T-cell (primary cell): Measurements from ENCODE around the gene TWIST2. TPM values are rescaled to one million over a fixed set of nuclear protein-coding genes. Genes with fewer than 3 reads are reported as not detected.

ENCODE experiments used
- ATAC-seq, 4 experiments: fragments of 200-7000 bp in 3 of 4; fragments of 150-1000 bp in 1 of 4; cut with Tn5 transposase; replicated peaks in 1 of 4; 1 replicate in 3 of 4; 2 replicates in 1 of 4; pipeline ENCODE4 v1.10.0; 2021; ENCODE audit warnings: moderate library complexity in 3 of 4, mild to moderate bottlenecking in 2 of 4, moderate number of reproducible peaks in 1 of 4
- CTCF ChIA-PET, 2 donors: fragments of 300-600 bp; sonication (Branson Sonifier 250); formaldehyde crosslinking; loops; one replicate each; lab custom pipeline; 2022; ENCODE audit warnings: antibody characterized with exemption in 2 of 2; lab: Charles Lee
- POLR2A ChIA-PET, 2 donors: fragments of 300-600 bp; sonication (Branson Sonifier 250); formaldehyde crosslinking; loops; one replicate each; lab custom pipeline; 2022; ENCODE audit warnings: antibody characterized with exemption in 2 of 2; lab: Charles Lee
- DNase-seq, 35 experiments: peaks; one replicate each; pipeline versions ENCODE4 v3.0.0 to v3.0.0-alpha.2; 2013 to 2023
- H3K27ac ChIP-seq: one replicate; pipeline ENCODE4 v1.5.1; 2013; ENCODE audit warnings: low read length
- H3K27me3 ChIP-seq, 2 experiments: replicated peaks in 1 of 2; 1 replicate in 1 of 2; 2 replicates in 1 of 2; pipeline versions ENCODE4 v1.6.1 to v1.7.0; 2013; ENCODE audit warnings: low read length in 1 of 2, mixed read lengths in 1 of 2; ENCODE audit not compliant: control insufficient read depth in 2 of 2, insufficient read depth in 2 of 2; ENCODE audit errors: extremely low read depth in 1 of 2
- H3K36me3 ChIP-seq, 2 donors: 1 replicate in 1 of 2; 2 replicates in 1 of 2; pipeline versions ENCODE4 v1.6.1 to v1.7.0; 2013; ENCODE audit warnings: low read length in 1 of 2; ENCODE audit not compliant: control insufficient read depth in 2 of 2, insufficient read depth in 1 of 2; ENCODE audit errors: extremely low read depth in 1 of 2
- H3K4me1 ChIP-seq, 2 experiments: 1 replicate in 1 of 2; 2 replicates in 1 of 2; pipeline versions ENCODE4 v1.6.1 to v1.7.0; 2013; ENCODE audit warnings: low read length in 2 of 2, mixed read lengths in 1 of 2; ENCODE audit not compliant: insufficient read depth in 2 of 2, control insufficient read depth in 1 of 2; ENCODE audit errors: extremely low read depth in 1 of 2
- H3K4me3 ChIP-seq, 2 donors: 1 replicate in 1 of 2; 2 replicates in 1 of 2; pipeline versions ENCODE4 v1.5.1 to v1.7.0; 2013; ENCODE audit warnings: mild to moderate bottlenecking in 2 of 2, low read length in 1 of 2, moderate library complexity in 1 of 2; ENCODE audit not compliant: control insufficient read depth in 1 of 2; ENCODE audit errors: extremely low read depth in 1 of 2
- H3K9me3 ChIP-seq: 2 replicates; pipeline ENCODE4 v1.7.0; 2013
- H3K27ac Mint-ChIP-seq, 2 donors: one replicate each; pipeline ENCODE4 v1.8.0; 2020 to 2021; ENCODE audit warnings: mild to moderate bottlenecking in 2 of 2, mixed read lengths in 2 of 2
- H3K27me3 Mint-ChIP-seq, 2 donors: one replicate each; pipeline ENCODE4 v1.8.0; 2021 to 2022; ENCODE audit warnings: mixed read lengths in 2 of 2
- H3K36me3 Mint-ChIP-seq: one replicate; pipeline ENCODE4 v1.8.0; 2021; ENCODE audit warnings: mixed read lengths
- H3K4me1 Mint-ChIP-seq, 3 donors: one replicate each; pipeline ENCODE4 v1.8.0; 2020 to 2022; ENCODE audit warnings: mixed read lengths in 3 of 3, mild to moderate bottlenecking in 1 of 3
- H3K4me3 Mint-ChIP-seq, 3 donors: one replicate each; pipeline ENCODE4 v1.8.0; 2020 to 2022; ENCODE audit warnings: mild to moderate bottlenecking in 3 of 3, mixed read lengths in 3 of 3, moderate library complexity in 3 of 3
- H3K9me3 Mint-ChIP-seq, 3 donors: one replicate each; pipeline ENCODE4 v1.8.0; 2020 to 2022; ENCODE audit warnings: mixed read lengths in 3 of 3
- WGBS: methylation state at CpG from one replicate; pipeline ENCODE4 v1.1.5; 2013; ENCODE audit warnings: missing lambda C conversion rate; ENCODE audit not compliant: insufficient coverage; 5-methylcytosine and 5-hydroxymethylcytosine counted together
- total RNA-seq, 35 experiments: library from RNA in 6 of 35; stranded (reverse) in 6 of 35; fragments of 120-200 nt in 1 of 35; gene quantifications; one replicate each; pipeline versions ENCODE4 v1.2.1 to v1.2.4 and lab custom pipeline; 2013 to 2026

The TWIST2 gene
- total RNA-seq, 5 donors from 2014 or later (not counting 1 experiment from before 2014, with no cell fraction given): not detected

- Histone ChIP-seq H3K36me3 (no peaks in the 10 kb centered on the region), H3K27ac (no peak overlapping the region), H3K9me3 (no peaks in the 10 kb centered on the region), H3K4me1 (no peaks in the 10 kb centered on the region), H3K27me3 (peaks cover 0 to 22% of the 10 kb centered on the region in 2 experiments), H3K4me3 (no peak overlapping the region)
- ATAC-seq (no peak), DNase-seq (no peak)
- Mint-ChIP-seq H3K27ac (no peak overlapping the region), H3K4me1 (no peaks in the 10 kb centered on the region), H3K36me3 (no peaks in the 10 kb centered on the region), H3K9me3 (peaks cover 0 to 8% (median 5%) of the 10 kb centered on the region in 3 donors), H3K4me3 (no peak overlapping the region), H3K27me3 (peaks cover 30 to 32% of the 10 kb centered on the region in 2 donors)
- CTCF ChIA-PET: no interaction called here
- 0% methylated on average over 1 of the region's 4 CpGs for WGBS
- POLR2A ChIA-PET: no interaction called here
Observed at GRCh38 chr2:238811293-238811692, 36.6 kb upstream of the TWIST2 start.

GRCh38 chr2:238811759-238812158 is 36.1 kb upstream of the TWIST2 start:
- no peak for DNase-seq
- H3K4me3 Mint-ChIP-seq: no peak overlapping the region

GRCh38 chr2:238813109-238813508 is 34.8 kb upstream of the TWIST2 start:
- POLR2A ChIA-PET: no interaction called here

More at GRCh38 chr2:238811759-238812158, 36.1 kb upstream of the TWIST2 start:
- Histone ChIP-seq H3K9me3 (no peaks in the 10 kb centered on the region), H3K27ac (no peak overlapping the region), H3K4me3 (no peak overlapping the region), H3K36me3 (no peaks in the 10 kb centered on the region), H3K27me3 (peaks cover 0 to 22% of the 10 kb centered on the region in 2 experiments), H3K4me1 (no peaks in the 10 kb centered on the region)
- Mint-ChIP-seq H3K36me3 (no peaks in the 10 kb centered on the region), H3K27me3 (peaks cover 31 to 37% of the 10 kb centered on the region in 2 donors), H3K9me3 (peaks cover 0 to 8% (median 5%) of the 10 kb centered on the region in 3 donors), H3K4me1 (no peaks in the 10 kb centered on the region), H3K27ac (no peak overlapping the region)
- WGBS: 80% methylated on average over 1 of the region's 5 CpGs
- no peak for ATAC-seq
- ChIA-PET CTCF (no interaction called here), POLR2A (no interaction called here)

GRCh38 chr2:238814815-238815214 is 33.1 kb upstream of the TWIST2 start:
- POLR2A ChIA-PET: no interaction called here
- Mint-ChIP-seq H3K4me3 (no peak overlapping the region), H3K27me3 (peaks cover 56 to 62% of the 10 kb centered on the region in 2 donors), H3K9me3 (no peaks in the 10 kb centered on the region), H3K36me3 (no peaks in the 10 kb centered on the region), H3K4me1 (no peaks in the 10 kb centered on the region), H3K27ac (no peak overlapping the region)
- H3K27ac ChIP-seq: no peak overlapping the region
- no peaks in the 10 kb centered on the region for H3K4me1 ChIP-seq
- no peak overlapping the region for H3K4me3 ChIP-seq
- no peaks in the 10 kb centered on the region for H3K36me3 ChIP-seq
- no peaks in the 10 kb centered on the region for H3K9me3 ChIP-seq
- H3K27me3 ChIP-seq: peaks cover 0 to 36% of the 10 kb centered on the region in 2 experiments
- no peak for ATAC-seq
- WGBS: no CpG with 5 or more reads among the region's 4 CpGs
- CTCF ChIA-PET: interaction anchor here in 1 of 2 donors (0.7 kb wide), 1 partner anchor 318 kb away, joined by 3 read pairs; no protein-coding TSS in a partner anchor
- no peak for DNase-seq

More at GRCh38 chr2:238813109-238813508, 34.8 kb upstream of the TWIST2 start:
- Mint-ChIP-seq H3K27ac (no peak overlapping the region), H3K36me3 (no peaks in the 10 kb centered on the region), H3K4me3 (no peak overlapping the region), H3K4me1 (no peaks in the 10 kb centered on the region), H3K27me3 (peaks cover 39 to 49% of the 10 kb centered on the region in 2 donors), H3K9me3 (peaks cover 0 to 8% (median 5%) of the 10 kb centered on the region in 3 donors)
- DNase-seq: no peak
- Histone ChIP-seq H3K27me3 (peaks cover 0 to 33% of the 10 kb centered on the region in 2 experiments), H3K27ac (no peak overlapping the region), H3K9me3 (no peaks in the 10 kb centered on the region), H3K4me3 (no peak overlapping the region), H3K36me3 (no peaks in the 10 kb centered on the region), H3K4me1 (no peaks in the 10 kb centered on the region)
- no peak for ATAC-seq
- WGBS: 33% methylated on average over 8 of the region's 8 CpGs
- CTCF ChIA-PET: no interaction called here

- no peak overlapping the region for H3K4me3 ChIP-seq
- ATAC-seq (no peak), DNase-seq (no peak)
- no peak overlapping the region for H3K4me3 Mint-ChIP-seq
- peaks cover 68 to 70% of the 10 kb centered on the region in 2 donors for H3K27me3 Mint-ChIP-seq
- no peaks in the 10 kb centered on the region for H3K36me3 ChIP-seq
- peaks cover 0 to 38% of the 10 kb centered on the region in 2 experiments for H3K27me3 ChIP-seq
- no peak overlapping the region for H3K27ac ChIP-seq
- no peaks in the 10 kb centered on the region for H3K36me3 Mint-ChIP-seq
- H3K27ac Mint-ChIP-seq: no peak overlapping the region
- H3K9me3 Mint-ChIP-seq: peaks cover 0 to 5% (median 0%) of the 10 kb centered on the region in 3 donors
- H3K9me3 ChIP-seq: no peaks in the 10 kb centered on the region
- no peaks in the 10 kb centered on the region for H3K4me1 Mint-ChIP-seq
- POLR2A ChIA-PET: no interaction called here
- WGBS: 41% methylated on average over 2 of the region's 2 CpGs
- no peaks in the 10 kb centered on the region for H3K4me1 ChIP-seq
- CTCF ChIA-PET: no interaction called here
Observed at GRCh38 chr2:238816291-238816690, 31.6 kb upstream of the TWIST2 start.

GRCh38 chr2:238817382-238817781 is 30.5 kb upstream of the TWIST2 start:
- CTCF ChIA-PET: no interaction called here
- peaks cover 0 to 5% (median 0%) of the 10 kb centered on the region in 3 donors for H3K9me3 Mint-ChIP-seq
- peaks cover 76 to 79% of the 10 kb centered on the region in 2 donors for H3K27me3 Mint-ChIP-seq
- no peaks in the 10 kb centered on the region for H3K4me1 Mint-ChIP-seq
- no peak overlapping the region for H3K27ac Mint-ChIP-seq
- H3K4me3 ChIP-seq: no peak overlapping the region
- WGBS: 36% methylated on average over 2 of the region's 5 CpGs
- H3K4me3 Mint-ChIP-seq: no peak overlapping the region
- no peaks in the 10 kb centered on the region for H3K9me3 ChIP-seq
- H3K36me3 ChIP-seq: no peaks in the 10 kb centered on the region
- H3K4me1 ChIP-seq: no peaks in the 10 kb centered on the region
- H3K36me3 Mint-ChIP-seq: no peaks in the 10 kb centered on the region
- peaks cover 0 to 49% of the 10 kb centered on the region in 2 experiments for H3K27me3 ChIP-seq
- POLR2A ChIA-PET: no interaction called here
- H3K27ac ChIP-seq: no peak overlapping the region
- DNase-seq: no peak
- ATAC-seq: no peak
